SK-N-SH treated with all-trans-retinoic acid at 6 μM for 48 hours (cell line): ENCODE data around the gene CENPW.
A peak's percentile ranks its signal among the peaks of the same experiment; 100 is the strongest.

Experiments
- ARNTL ChIP-seq: fragments of 450-650 bp; formaldehyde crosslinking; IDR thresholded peaks from 2 replicates; pipeline ENCODE4 v1.5.0; 2020; ENCODE audit warnings: low read depth, mild to moderate bottlenecking, moderate library complexity, borderline replicate concordance
- CREB5 ChIP-seq: fragments of 250-450 bp; sonication (Bioruptor Pico); IDR thresholded peaks from 2 replicates; pipeline ENCODE4 v1.5.1; 2020; ENCODE audit warnings: low read depth, mild to moderate bottlenecking, moderate library complexity
- CSDC2 ChIP-seq: fragments of 250-450 bp; sonication (Bioruptor Pico); IDR thresholded peaks from 2 replicates; pipeline ENCODE4 v1.5.0; 2020; ENCODE audit warnings: mild to moderate bottlenecking, moderate library complexity
- ISL1 ChIP-seq: fragments of 250-450 bp; sonication (Bioruptor Pico); IDR thresholded peaks from 2 replicates; pipeline ENCODE4 v2.1.2; 2022; ENCODE audit warnings: mild to moderate bottlenecking, moderate library complexity
- OSR1 ChIP-seq: fragments of 250-450 bp; sonication (Bioruptor Pico); IDR thresholded peaks from 2 replicates; pipeline ENCODE4 v1.8.0; 2022; ENCODE audit warnings: moderate library complexity, mild to moderate bottlenecking, inconsistent platforms
- PATZ1 ChIP-seq: fragments of 250-450 bp; sonication (Bioruptor Pico); IDR thresholded peaks from 2 replicates; pipeline ENCODE4 v1.8.0; 2020; ENCODE audit warnings: mild to moderate bottlenecking, moderate library complexity, borderline replicate concordance
- PPARA ChIP-seq: fragments of 250-450 bp; sonication (Bioruptor Pico); IDR thresholded peaks from 2 replicates; pipeline ENCODE4 v1.5.0; 2020; ENCODE audit warnings: mild to moderate bottlenecking, borderline replicate concordance
- SNAI2 ChIP-seq: fragments of 250-450 bp; sonication (Bioruptor Pico); IDR thresholded peaks from 2 replicates; pipeline ENCODE4 v1.5.0; 2020; ENCODE audit warnings: mild to moderate bottlenecking, moderate library complexity
- TCF4 ChIP-seq: fragments of 250-450 bp; sonication (Bioruptor Pico); IDR thresholded peaks from 2 replicates; pipeline ENCODE4 v1.8.0; 2021; ENCODE audit warnings: mild to moderate bottlenecking, moderate library complexity, borderline replicate concordance
- ZFP30 ChIP-seq: fragments of 450-650 bp; formaldehyde crosslinking; IDR thresholded peaks from 2 replicates; pipeline ENCODE4 v1.5.0; 2022; ENCODE audit warnings: mild to moderate bottlenecking, moderate library complexity
- ZNF70 ChIP-seq: fragments of 450-650 bp; formaldehyde crosslinking; IDR thresholded peaks from 2 replicates; pipeline ENCODE4 v1.5.0; 2020; ENCODE audit warnings: mild to moderate bottlenecking, moderate library complexity
- ZNF8 ChIP-seq: fragments of 450-650 bp; formaldehyde crosslinking; IDR thresholded peaks from 2 replicates; pipeline ENCODE4 v1.5.0; 2020; ENCODE audit warnings: mild to moderate bottlenecking, moderate library complexity
- TF ChIP-seq, protein P1 (sequence below): fragments of 250-450 bp; sonication (Bioruptor Pico); IDR thresholded peaks from 2 replicates; pipeline ENCODE4 v1.5.0; 2020; ENCODE audit warnings: mild to moderate bottlenecking, moderate library complexity
- TF ChIP-seq, protein P2 (sequence below): fragments of 250-450 bp; sonication (Bioruptor Pico); IDR thresholded peaks from 2 replicates; pipeline ENCODE4 v1.5.1; 2021; ENCODE audit warnings: mild to moderate bottlenecking, moderate library complexity

DNA sequence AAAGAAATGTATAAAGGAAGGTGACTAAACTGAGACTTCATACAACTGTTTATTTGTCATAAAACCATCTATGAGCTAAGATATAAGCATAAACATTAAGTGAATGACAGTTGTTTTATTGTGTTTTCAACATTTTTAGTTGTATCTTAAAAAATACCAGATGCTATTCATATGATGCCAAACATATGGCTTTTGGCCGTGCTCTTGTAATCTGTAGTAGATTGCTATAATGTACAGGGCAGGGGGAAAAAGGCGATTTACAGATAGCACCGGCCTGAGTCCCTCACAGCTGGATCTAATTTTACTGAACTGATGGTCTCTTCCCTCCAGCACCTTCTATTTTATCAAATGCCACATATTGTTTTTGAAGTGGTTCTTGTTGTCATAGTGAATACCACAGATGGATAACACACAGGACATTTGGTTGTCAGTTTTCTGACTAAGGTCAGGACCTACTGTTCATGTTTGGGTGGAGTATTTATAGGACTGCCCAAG, 48.2 kb downstream of the CENPW start:
- peak; percentile 98 for TF ChIP-seq TCF4 (CRISPR knock-in tag)
- TF ChIP-seq ZFP30 (CRISPR knock-in tag) = no peak
- TF ChIP-seq, protein P1, sequence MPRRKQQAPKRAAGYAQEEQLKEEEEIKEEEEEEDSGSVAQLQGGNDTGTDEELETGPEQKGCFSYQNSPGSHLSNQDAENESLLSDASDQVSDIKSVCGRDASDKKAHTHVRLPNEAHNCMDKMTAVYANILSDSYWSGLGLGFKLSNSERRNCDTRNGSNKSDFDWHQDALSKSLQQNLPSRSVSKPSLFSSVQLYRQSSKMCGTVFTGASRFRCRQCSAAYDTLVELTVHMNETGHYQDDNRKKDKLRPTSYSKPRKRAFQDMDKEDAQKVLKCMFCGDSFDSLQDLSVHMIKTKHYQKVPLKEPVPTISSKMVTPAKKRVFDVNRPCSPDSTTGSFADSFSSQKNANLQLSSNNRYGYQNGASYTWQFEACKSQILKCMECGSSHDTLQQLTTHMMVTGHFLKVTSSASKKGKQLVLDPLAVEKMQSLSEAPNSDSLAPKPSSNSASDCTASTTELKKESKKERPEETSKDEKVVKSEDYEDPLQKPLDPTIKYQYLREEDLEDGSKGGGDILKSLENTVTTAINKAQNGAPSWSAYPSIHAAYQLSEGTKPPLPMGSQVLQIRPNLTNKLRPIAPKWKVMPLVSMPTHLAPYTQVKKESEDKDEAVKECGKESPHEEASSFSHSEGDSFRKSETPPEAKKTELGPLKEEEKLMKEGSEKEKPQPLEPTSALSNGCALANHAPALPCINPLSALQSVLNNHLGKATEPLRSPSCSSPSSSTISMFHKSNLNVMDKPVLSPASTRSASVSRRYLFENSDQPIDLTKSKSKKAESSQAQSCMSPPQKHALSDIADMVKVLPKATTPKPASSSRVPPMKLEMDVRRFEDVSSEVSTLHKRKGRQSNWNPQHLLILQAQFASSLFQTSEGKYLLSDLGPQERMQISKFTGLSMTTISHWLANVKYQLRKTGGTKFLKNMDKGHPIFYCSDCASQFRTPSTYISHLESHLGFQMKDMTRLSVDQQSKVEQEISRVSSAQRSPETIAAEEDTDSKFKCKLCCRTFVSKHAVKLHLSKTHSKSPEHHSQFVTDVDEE (CRISPR knock-in tag) = peak; percentile 88
- TF ChIP-seq PATZ1 (CRISPR knock-in tag) = no peak
- no peak for TF ChIP-seq PPARA (CRISPR knock-in tag)
- TF ChIP-seq ZNF8 (CRISPR knock-in tag) = no peak
- TF ChIP-seq ZNF70 = no peak
- TF ChIP-seq CREB5 = no peak
- TF ChIP-seq ARNTL (CRISPR knock-in tag) = no peak
- TF ChIP-seq SNAI2 (CRISPR knock-in tag) = no peak
- TF ChIP-seq CSDC2 = no peak
- no peak for TF ChIP-seq OSR1 (CRISPR knock-in tag)
- TF ChIP-seq, protein P2, sequence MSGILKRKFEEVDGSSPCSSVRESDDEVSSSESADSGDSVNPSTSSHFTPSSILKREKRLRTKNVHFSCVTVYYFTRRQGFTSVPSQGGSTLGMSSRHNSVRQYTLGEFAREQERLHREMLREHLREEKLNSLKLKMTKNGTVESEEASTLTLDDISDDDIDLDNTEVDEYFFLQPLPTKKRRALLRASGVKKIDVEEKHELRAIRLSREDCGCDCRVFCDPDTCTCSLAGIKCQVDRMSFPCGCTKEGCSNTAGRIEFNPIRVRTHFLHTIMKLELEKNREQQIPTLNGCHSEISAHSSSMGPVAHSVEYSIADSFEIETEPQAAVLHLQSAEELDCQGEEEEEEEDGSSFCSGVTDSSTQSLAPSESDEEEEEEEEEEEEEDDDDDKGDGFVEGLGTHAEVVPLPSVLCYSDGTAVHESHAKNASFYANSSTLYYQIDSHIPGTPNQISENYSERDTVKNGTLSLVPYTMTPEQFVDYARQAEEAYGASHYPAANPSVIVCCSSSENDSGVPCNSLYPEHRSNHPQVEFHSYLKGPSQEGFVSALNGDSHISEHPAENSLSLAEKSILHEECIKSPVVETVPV (CRISPR knock-in tag) = no peak
- no peak for TF ChIP-seq ISL1
